Activated naive CD8-positive, alpha-beta T cell treated with anti-CD3 and anti-CD28 coated beads for 36 hours (primary cell): ENCODE data around the gene LYPD1. TPM values are rescaled to one million over a fixed set of nuclear protein-coding genes. Genes with fewer than 3 reads are reported as not detected.

Experiments used
- DNase-seq: peaks from one replicate; pipeline ENCODE4 v3.0.0; 2021
- H3K27ac Mint-ChIP-seq: one replicate; pipeline ENCODE4 v1.8.0; 2022; ENCODE audit warnings: mild to moderate bottlenecking, moderate library complexity, mixed read lengths
- H3K27me3 Mint-ChIP-seq: one replicate; pipeline ENCODE4 v1.8.0; 2022; ENCODE audit warnings: mild to moderate bottlenecking, mixed read lengths
- H3K36me3 Mint-ChIP-seq: one replicate; pipeline ENCODE4 v1.8.0; 2021; ENCODE audit warnings: mild to moderate bottlenecking, mixed read lengths
- H3K4me1 Mint-ChIP-seq: one replicate; pipeline ENCODE4 v1.8.0; 2021; ENCODE audit warnings: mixed read lengths
- H3K4me3 Mint-ChIP-seq: one replicate; pipeline ENCODE4 v1.8.0; 2022; ENCODE audit warnings: mild to moderate bottlenecking, moderate library complexity, mixed read lengths
- H3K9me3 Mint-ChIP-seq: one replicate; pipeline ENCODE4 v1.8.0; 2022; ENCODE audit warnings: mixed read lengths
- total RNA-seq, 2 experiments: library from RNA; stranded (reverse); gene quantifications; one replicate each; pipeline ENCODE4 v1.2.3, GENCODE V29; 2021

Gene LYPD1
- total RNA-seq, 2 experiments from 2014 or later = not detected

DNA sequence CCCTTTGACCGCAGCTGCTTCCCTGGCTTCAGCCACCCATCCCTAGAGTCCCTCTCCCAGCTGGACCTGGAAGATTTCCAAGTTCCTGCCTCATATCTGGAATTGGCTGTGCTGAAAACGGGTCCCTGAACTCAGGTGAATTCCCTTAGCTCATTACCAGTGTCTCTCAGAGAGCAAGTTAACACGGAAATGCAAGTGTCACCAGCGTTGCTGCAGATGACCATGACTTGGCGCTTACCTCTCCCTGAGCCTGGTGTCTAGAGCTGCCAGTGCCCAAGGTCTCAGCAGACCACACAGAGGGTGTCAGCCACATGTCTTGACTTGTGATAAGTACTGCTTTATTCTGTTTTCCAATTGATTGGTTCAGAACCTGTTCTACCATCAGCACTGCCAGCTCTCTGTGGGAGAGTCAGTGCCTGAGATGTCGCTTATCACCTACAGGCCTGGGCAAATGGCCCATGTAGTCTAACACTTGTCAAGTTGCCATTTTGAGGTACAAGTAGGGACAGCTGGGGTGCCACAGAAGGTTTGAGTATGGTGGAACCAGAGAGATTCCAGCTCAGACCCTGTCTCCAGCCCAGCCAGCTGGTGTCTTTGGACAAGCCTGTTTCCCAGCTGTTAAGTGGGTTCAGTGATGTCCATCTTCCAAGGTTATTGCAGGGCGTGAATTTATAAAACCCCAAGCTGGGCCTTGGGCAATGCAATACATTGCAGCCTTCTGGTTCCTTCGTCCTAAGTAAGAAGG lies 48.7 kb downstream of the LYPD1 start:
- H3K27ac Mint-ChIP-seq = no peak overlapping the region
- no peaks in the 10 kb centered on the region for H3K36me3 Mint-ChIP-seq
- H3K27me3 Mint-ChIP-seq = peaks cover 3% of the 10 kb centered on the region
- DNase-seq = no peak
- H3K4me3 Mint-ChIP-seq = no peak overlapping the region
- H3K9me3 Mint-ChIP-seq = peaks cover 1% of the 10 kb centered on the region
- H3K4me1 Mint-ChIP-seq = no peaks in the 10 kb centered on the region

DNA sequence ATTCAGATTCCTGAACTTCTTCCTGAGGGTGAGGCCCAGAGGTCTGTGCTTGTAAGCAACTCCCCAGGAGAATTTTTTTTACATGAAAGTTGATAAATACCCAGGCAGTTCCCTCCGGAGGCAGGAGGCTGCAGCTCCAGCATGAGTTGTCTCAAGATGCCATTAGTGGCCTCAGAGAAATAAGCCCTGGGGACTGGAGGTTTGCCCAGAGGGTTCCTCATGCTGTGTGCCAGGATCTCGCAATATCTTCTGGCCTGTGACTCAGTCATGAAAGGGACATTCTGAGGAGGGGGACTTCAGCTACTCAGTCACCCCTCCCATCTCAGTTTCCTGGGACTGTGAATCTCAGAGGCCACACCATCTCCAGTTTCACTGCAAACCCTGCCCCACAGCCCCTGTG lies 49.9 kb downstream of the LYPD1 start:
- Mint-ChIP-seq H3K27me3 (peaks cover 3% of the 10 kb centered on the region), H3K4me1 (no peaks in the 10 kb centered on the region), H3K9me3 (peaks cover 1% of the 10 kb centered on the region), H3K4me3 (no peak overlapping the region), H3K27ac (no peak overlapping the region), H3K36me3 (no peaks in the 10 kb centered on the region)
- no peak for DNase-seq

DNA sequence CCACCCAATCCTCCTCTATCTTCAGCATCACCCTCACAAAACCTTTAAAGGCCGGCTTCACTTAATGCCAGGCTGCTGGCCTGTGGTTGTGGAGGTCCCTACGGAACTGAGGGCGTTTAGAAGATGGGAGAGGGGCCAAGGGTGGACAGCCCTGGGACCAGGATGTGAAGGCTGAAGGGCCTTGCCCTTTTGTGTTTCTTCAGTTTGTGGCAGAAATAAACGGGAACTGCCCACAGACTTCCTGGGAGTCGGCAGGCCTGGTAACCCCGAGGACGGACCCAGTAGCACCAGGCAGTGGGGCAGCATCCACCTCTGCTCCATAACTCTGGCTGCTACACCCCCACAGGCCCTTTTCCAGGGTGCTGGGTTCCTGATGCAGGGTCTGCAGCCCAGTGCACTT lies 51.3 kb downstream of the LYPD1 start:
- Mint-ChIP-seq H3K27me3 (peaks cover 3% of the 10 kb centered on the region), H3K27ac (no peak overlapping the region), H3K36me3 (no peaks in the 10 kb centered on the region), H3K9me3 (no peaks in the 10 kb centered on the region), H3K4me1 (no peaks in the 10 kb centered on the region), H3K4me3 (no peak overlapping the region)
- DNase-seq = no peak

DNA sequence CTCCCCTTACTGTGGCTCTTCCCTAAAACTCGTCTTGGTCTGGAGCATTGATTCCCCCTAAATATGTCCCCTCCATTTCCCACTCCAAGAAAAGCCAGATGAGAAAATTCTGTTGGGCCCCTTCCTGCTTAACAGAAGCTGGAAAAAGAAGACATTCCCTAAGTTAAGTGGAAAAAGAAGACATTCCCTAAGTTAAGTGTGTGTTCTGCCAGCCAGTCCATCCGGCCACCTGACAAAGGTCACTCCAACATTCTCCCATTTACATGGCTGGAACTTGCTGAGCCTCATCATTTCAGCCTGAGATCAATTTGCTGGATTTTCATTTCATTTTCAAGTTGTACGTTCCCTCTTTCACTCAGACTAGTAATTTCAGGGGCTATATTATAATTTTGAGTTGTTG lies 52.0 kb downstream of the LYPD1 start:
- Mint-ChIP-seq H3K9me3 (no peaks in the 10 kb centered on the region), H3K4me3 (no peak overlapping the region), H3K4me1 (no peaks in the 10 kb centered on the region), H3K27me3 (no peaks in the 10 kb centered on the region), H3K36me3 (no peaks in the 10 kb centered on the region), H3K27ac (no peak overlapping the region)
- DNase-seq = no peak

DNA sequence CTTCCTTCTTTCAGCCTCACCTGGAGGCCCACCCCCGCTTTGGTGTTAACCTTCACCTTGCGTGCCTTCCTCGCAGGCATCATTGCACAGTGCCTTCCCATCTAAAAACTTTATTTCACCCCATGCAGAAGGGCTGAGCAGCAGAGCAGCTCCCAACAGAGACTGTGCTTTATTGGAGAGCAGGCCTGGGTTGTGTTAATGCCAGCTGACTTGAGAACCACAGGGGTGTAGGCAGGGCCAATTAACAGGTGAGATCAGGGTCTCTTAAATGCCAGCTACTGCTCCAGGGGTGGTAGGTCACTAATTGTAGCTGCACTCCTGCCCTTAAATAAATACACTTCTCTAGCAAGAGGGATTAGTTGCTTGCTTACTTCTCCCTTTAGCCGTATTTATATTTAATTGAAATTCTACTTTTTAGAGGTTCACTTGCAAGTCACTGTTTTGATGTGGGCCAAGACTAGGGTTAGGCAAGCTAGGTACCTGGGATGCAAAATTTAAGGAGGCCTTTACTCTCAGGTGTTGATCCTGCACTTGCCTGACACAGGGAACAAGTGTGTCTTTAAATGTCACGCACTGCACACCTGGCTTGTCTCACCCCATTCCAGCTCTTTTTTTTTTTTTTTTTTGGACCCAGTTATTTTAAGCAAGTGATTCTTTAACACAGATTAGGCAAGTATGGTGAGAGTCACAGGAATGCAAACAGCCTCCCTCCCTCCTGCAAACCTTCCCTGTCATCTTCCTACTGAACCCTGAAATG lies 54.5 kb downstream of the LYPD1 start:
- Mint-ChIP-seq H3K36me3 (no peaks in the 10 kb centered on the region), H3K4me3 (no peak overlapping the region), H3K27ac (no peak overlapping the region), H3K4me1 (no peaks in the 10 kb centered on the region), H3K27me3 (no peaks in the 10 kb centered on the region), H3K9me3 (no peaks in the 10 kb centered on the region)
- DNase-seq = no peak

DNA sequence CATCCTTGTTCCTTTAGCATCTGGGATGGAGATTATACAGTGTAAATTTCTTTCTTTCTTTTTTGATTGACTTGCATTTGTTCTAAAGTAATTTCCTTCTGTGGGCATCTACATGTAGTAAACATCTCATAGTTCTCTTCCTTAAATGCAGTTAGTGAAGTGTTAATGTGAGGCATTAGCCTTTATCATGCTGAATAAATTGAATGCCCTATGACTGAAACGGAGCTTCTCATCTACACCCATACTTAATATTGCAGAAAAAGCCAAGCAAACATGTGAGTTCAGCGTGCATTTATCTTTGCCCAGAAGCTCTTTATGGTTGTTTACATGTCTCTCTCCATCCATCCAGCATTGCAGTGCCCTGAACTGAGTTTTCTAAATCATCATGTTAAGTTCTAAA lies 58.3 kb downstream of the LYPD1 start:
- Mint-ChIP-seq H3K27ac (no peak overlapping the region), H3K4me1 (no peaks in the 10 kb centered on the region), H3K4me3 (no peak overlapping the region), H3K9me3 (no peaks in the 10 kb centered on the region), H3K27me3 (no peaks in the 10 kb centered on the region), H3K36me3 (no peaks in the 10 kb centered on the region)
- DNase-seq = no peak

DNA sequence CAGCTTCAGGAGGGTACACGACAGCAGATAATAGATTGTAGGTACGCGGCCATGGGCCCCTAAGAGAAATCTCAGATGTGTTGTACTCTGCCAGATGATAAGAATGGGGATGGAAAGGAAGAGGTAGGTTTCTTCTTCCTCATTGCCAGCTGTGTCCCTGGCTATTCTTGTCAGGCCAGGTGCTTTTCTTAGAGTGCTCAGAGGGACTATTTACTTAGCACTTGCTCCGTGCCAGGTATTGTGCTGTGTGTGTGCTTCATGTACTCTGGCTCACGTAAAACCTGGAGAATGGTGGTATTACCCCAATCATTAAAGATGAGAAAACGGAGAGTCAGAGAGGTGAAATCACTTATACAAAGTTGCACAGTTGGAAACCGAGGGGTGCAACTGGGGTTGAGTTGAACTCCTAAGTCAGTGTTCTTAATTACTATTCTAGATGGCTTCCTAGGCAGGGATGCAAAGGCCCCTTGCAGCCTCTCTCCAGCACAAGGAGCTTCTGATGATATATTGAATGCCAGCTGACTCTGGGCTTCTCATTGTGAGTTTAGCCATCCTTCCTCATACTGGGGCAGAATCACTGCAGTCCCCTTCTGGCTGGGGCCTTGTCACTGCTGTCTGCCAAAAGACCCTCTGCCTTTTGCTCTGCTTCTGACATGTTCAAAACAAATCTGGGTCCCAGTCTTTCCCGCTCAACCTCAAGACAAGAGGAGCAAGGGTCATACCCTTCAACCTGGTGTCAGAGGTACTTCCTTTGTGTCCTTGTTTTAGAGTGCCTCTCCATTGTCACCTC lies 60.7 kb downstream of the LYPD1 start:
- no peak overlapping the region for H3K27ac Mint-ChIP-seq
- no peak overlapping the region for H3K4me3 Mint-ChIP-seq
- DNase-seq = no peak
- H3K27me3 Mint-ChIP-seq = no peaks in the 10 kb centered on the region
- no peaks in the 10 kb centered on the region for H3K4me1 Mint-ChIP-seq
- no peaks in the 10 kb centered on the region for H3K9me3 Mint-ChIP-seq
- no peaks in the 10 kb centered on the region for H3K36me3 Mint-ChIP-seq

DNA sequence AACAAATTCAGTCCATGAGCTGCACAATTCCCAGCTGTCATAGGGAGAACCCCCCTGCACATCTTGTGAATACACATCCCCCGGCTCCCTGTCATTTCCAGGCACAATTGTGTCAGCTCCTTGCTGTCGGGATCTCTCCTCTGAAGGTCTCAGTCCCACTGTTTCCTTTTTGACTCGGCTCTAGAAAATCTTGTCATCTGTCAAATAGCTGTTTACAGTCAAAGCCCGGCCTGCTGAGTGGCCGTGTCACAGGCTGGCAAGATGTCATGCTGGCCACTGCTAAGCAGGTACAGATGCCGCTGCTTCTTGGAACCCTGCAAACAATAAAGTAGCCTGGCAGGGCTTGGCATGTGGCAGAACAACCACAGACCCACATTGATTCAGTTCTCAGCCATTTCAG lies 61.7 kb downstream of the LYPD1 start:
- H3K4me1 Mint-ChIP-seq = no peaks in the 10 kb centered on the region
- H3K27ac Mint-ChIP-seq = no peak overlapping the region
- no peaks in the 10 kb centered on the region for H3K9me3 Mint-ChIP-seq

DNA sequence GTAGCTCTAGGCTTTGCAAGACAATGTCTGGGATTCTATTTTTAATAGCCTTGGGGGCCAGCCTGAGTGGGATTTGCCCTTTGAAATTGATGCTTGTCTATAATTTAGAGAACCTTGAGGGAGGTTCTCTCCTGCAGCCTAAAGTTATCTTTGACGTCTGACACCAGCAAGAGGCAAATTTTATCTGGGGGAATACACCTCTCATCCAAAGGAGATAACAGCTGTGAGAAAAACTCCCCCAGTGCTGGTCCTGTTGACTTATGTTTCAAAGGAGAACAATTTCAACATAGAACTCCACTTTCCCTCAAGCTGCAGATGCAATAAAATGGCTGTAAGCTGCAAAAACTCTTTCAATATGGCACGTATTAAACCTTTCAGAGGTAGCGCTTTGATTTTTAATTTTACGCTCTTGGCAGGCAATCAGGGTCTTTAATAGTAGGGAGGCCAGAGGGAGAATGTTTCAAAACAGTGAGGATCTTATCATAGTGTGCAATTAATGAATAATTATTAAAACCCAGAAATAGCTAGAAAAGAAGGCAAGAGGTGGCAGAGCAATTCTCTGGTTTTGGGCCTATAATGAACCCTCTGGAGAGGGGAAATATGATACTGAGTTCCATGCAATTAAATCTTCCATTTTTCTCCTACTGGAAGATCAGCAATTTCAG lies 62.4 kb downstream of the LYPD1 start:
- H3K4me3 Mint-ChIP-seq = no peak overlapping the region
- no peaks in the 10 kb centered on the region for H3K4me1 Mint-ChIP-seq
- no peaks in the 10 kb centered on the region for H3K9me3 Mint-ChIP-seq
- no peak for DNase-seq
- H3K27me3 Mint-ChIP-seq = no peaks in the 10 kb centered on the region
- H3K36me3 Mint-ChIP-seq = no peaks in the 10 kb centered on the region
- no peak overlapping the region for H3K27ac Mint-ChIP-seq

More for the DNA sequence above, 61.7 kb downstream of the LYPD1 start:
- Mint-ChIP-seq H3K27me3 (no peaks in the 10 kb centered on the region), H3K4me3 (no peak overlapping the region), H3K36me3 (no peaks in the 10 kb centered on the region)
- DNase-seq = no peak

DNA sequence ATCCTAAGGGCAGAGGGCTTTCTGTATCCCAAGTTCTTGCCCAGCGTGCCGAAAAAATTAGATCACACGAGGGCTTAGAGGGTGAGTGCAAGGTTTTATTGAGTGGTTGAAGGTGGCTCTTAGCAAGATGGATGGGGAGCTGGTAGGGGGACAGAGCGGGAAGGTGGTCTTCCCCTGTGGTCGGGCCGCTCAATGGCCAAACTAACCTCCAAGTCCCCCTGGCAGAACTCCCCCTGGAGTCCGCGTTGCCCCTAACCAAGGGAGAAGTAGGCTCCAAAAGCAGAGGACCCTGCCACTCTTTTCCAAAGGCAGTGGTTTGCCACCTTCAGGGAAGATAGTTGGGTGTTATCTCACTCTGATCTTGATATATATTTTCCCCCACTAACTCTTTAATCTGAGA lies 63.4 kb downstream of the LYPD1 start:
- Mint-ChIP-seq H3K4me1 (no peaks in the 10 kb centered on the region), H3K27ac (no peak overlapping the region), H3K36me3 (no peaks in the 10 kb centered on the region), H3K27me3 (no peaks in the 10 kb centered on the region), H3K9me3 (no peaks in the 10 kb centered on the region), H3K4me3 (no peak overlapping the region)
- no peak for DNase-seq

DNA sequence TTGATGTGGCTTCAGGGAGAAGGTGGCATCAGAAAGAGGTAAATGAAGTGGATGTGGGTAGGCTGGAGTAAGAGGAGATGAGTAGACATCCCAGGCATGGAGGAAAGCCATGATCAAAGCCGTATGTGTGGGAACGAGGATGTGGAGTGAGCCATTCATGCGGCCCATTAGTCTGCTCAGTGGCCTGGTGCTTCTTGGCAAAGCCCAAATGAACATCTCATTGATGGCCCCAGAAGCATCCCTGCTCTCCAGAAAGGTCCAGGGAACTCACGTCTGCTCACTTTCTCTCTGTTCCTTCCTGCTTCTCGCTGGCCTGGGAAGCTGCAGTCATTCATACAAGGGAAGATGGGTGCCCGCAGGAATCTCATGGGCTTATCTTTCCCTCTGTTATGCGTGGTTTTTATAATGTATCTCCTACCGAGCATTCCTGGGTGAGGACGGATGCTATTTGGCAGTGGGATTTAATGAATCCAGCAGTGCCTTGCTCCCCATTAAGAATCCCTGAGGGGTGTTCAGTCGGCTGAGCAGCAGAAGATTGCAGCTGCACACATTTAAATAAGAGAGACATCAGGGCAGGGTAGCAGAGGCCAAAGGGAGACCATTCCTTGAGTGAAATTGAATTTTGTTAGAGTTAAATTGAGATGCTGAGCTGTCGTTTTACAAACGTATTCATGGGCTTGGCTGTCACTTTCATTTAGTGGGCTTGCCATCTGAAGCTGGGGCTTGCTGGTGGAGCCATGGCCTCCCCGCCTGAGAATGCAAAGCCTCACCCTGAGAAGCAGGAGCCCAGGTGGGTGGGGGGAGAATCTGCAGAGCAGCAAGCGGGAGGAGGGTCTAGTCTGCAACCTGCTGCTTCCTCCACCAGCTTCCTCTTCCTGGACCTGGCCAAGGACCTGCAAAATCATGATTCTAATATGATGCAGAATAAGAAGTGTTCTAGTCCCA lies 64.5 kb downstream of the LYPD1 start:
- Mint-ChIP-seq H3K9me3 (no peaks in the 10 kb centered on the region), H3K4me1 (no peaks in the 10 kb centered on the region), H3K36me3 (no peaks in the 10 kb centered on the region), H3K27ac (no peak overlapping the region), H3K4me3 (no peak overlapping the region), H3K27me3 (no peaks in the 10 kb centered on the region)
- no peak for DNase-seq

DNA sequence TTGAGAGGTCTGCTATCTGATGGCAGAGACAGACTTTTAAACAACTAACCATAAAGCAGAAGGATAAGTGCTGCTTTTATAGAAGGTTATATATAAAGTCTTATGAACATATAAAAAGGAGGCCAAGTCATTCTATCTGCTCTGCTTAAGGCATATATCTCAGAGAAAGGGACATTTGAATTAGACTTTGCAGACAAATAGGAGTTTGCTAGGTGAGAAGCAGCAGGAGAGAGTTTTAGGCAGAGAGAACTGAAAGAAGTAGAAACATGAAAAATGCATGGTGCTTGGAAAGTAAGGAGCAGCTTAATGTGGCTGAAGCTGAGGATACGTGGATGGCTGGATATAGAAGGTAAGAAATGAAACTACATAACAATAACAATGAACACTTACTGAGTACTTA lies 65.4 kb downstream of the LYPD1 start:
- Mint-ChIP-seq H3K4me1 (no peaks in the 10 kb centered on the region), H3K27ac (no peak overlapping the region), H3K4me3 (no peak overlapping the region), H3K9me3 (no peaks in the 10 kb centered on the region), H3K36me3 (no peaks in the 10 kb centered on the region), H3K27me3 (peaks cover 4% of the 10 kb centered on the region)
- DNase-seq = no peak

DNA sequence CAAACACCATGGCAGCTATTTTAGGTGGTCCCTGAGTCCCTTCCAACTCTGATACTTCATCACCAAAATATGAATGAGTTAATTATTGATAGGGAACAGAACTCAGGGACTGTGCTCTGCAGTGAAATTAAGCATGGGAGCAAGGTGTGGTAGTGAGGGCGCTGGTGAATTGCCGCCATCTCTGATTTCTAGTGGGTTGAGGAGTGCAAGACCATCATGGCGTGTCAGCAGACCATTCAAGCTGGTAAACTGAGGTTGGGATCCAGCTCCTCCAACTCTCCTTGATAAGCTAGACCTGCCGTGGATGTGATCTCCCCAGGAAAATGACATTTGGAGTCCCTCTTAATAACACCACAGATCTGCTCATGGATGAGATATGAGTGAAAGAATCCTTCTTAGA lies 70.4 kb downstream of the LYPD1 start:
- Mint-ChIP-seq H3K27me3 (peaks cover 4% of the 10 kb centered on the region), H3K9me3 (peaks cover 1% of the 10 kb centered on the region)

DNA sequence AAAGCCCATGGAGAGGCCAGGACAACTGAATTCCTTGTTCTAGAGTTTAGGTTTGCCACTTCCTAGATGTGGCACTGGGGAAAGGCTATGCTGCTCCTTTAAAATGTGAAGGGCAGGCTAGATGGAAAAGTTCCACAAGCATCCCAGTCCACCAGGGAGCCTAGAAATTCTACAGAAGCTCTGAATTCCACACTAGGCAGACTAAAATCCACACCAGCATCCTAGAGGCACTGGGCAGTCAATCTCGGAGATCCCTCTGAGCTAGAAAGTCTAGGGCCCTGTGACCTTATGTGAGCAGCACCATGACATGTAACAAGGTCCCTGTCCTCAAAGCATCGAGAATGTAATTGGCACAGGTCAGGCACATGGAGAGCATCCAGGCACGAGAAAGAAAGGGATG lies 71.5 kb downstream of the LYPD1 start:
- no peak for DNase-seq
- Mint-ChIP-seq H3K27ac (no peak overlapping the region), H3K27me3 (peaks cover 4% of the 10 kb centered on the region), H3K4me1 (no peaks in the 10 kb centered on the region), H3K4me3 (no peak overlapping the region), H3K9me3 (peaks cover 1% of the 10 kb centered on the region), H3K36me3 (no peaks in the 10 kb centered on the region)

More for the DNA sequence above, 70.4 kb downstream of the LYPD1 start:
- Mint-ChIP-seq H3K27ac (no peak overlapping the region), H3K36me3 (no peaks in the 10 kb centered on the region), H3K4me1 (no peaks in the 10 kb centered on the region), H3K4me3 (no peak overlapping the region)
- DNase-seq = no peak
